ENCODE measurements around the gene PCK2.
A peak's percentile ranks its signal among the peaks of the same experiment; 100 is the strongest.

The PCK2 gene

GRCh38 chr14:24145690-24146452, 51.8 kb downstream of the PCK2 start:
- no peak for TF ChIP-seq CTCF (IDR thresholded peaks at IDR 0.05; ENCODE audit: borderline replicate concordance, control extremely low read depth, extremely low read depth, insufficient read depth, missing control alignments)
- DNase-seq (ENCODE audit: low spot score): no peak
- in situ Hi-C loops (cut with MboI; ENCODE audit: low sequenced_read_pairs, unreplicated experiment): no loop called here

- in situ Hi-C loops (cut with MboI; ENCODE audit: low sequenced_read_pairs, unreplicated experiment): no loop called here
- peak; percentile 97 for DNase-seq (ENCODE audit: low spot score)
- no peak for TF ChIP-seq CTCF (IDR thresholded peaks at IDR 0.05; ENCODE audit: borderline replicate concordance, control extremely low read depth, extremely low read depth, insufficient read depth, missing control alignments)
Measured at GRCh38 chr14:24146453-24146977, 52.4 kb downstream of the PCK2 start, which contains the start of gene PSME2. Gene PSME2, minus strand, starts transcription at chr14:24146610. Its CDS starts 29 bp downstream, at chr14:24146581.

- TF ChIP-seq CTCF (IDR thresholded peaks at IDR 0.05; ENCODE audit: borderline replicate concordance, control extremely low read depth, extremely low read depth, insufficient read depth, missing control alignments): no peak
- in situ Hi-C loops (cut with MboI; ENCODE audit: low sequenced_read_pairs, unreplicated experiment): no loop called here
- DNase-seq (ENCODE audit: low spot score): peak; percentile 98
Measured at GRCh38 chr14:24146978-24147760, 53.1 kb downstream of the PCK2 start, which contains the start of gene RNF31. Gene RNF31, plus strand, starts transcription at chr14:24147498. Its CDS starts 201 bp downstream, at chr14:24147699.

- no peak for TF ChIP-seq CTCF (IDR thresholded peaks at IDR 0.05; ENCODE audit: borderline replicate concordance, control extremely low read depth, extremely low read depth, insufficient read depth, missing control alignments)
- in situ Hi-C loops (cut with MboI; ENCODE audit: low sequenced_read_pairs, unreplicated experiment): no loop called here
- DNase-seq (ENCODE audit: low spot score): no peak
Measured at GRCh38 chr14:24147761-24148428, 53.8 kb downstream of the PCK2 start.

- in situ Hi-C loops (cut with MboI; ENCODE audit: low sequenced_read_pairs, unreplicated experiment): no loop called here
- no peak for TF ChIP-seq CTCF (IDR thresholded peaks at IDR 0.05; ENCODE audit: borderline replicate concordance, control extremely low read depth, extremely low read depth, insufficient read depth, missing control alignments)
- no peak for DNase-seq (ENCODE audit: low spot score)
Measured at GRCh38 chr14:24149302-24149969, 55.3 kb downstream of the PCK2 start.
